ENCODE results near the gene COL6A2. TPM values are rescaled to one million over a fixed set of nuclear protein-coding genes. Genes with fewer than 3 reads are reported as not detected.
"Not testable (repeated sequence)": the region's sequence is repeated elsewhere in the genome, so short reads cannot be mapped to it uniquely, and the experiment has no call there.

COL6A2 gene
- polyA plus RNA-seq, 2 donors: 120 to 161 TPM

DNA sequence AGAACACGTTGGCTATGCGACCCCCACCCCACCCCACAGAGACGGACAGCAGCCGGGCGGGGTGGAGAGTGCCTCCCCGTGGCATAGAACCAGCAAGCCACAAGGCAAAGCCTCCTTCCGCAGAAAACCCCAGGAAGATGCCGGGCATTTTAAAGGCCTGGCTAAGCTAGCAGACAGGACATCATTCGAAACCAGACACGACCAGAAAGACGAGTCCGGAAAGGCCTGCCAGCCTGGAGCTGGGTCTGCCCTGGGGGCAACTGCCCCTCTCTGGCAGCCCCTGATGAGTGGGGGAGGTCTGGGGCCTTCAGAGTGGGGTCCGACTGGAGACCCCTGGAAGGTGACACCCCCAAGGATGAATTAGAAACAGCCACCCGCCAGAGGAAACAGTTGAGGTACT is 48.9 kb downstream of the COL6A2 start:
- 62 to 63% methylated on average over 14 of the region's 14 CpGs for WGBS, 2 donors
- Histone ChIP-seq H3K36me3 (ENCODE audit: control insufficient read depth in 2 of 2, insufficient read depth in 2 of 2, low read length in 1 of 2) (no peaks in the 10 kb centered on the region), H3K4me1 (ENCODE audit: control insufficient read depth in 2 of 2, insufficient read depth in 2 of 2, low read length in 1 of 2) (no peaks in the 10 kb centered on the region), H3K4me3 (ENCODE audit: low read depth in 1 of 2, low read length in 2 of 2) (no peak overlapping the region), H3K9me3 (ENCODE audit: control insufficient read depth in 2 of 2, insufficient read depth in 1 of 2, low read depth in 1 of 2, low read length in 1 of 2) (no peaks in the 10 kb centered on the region), H3K27ac (ENCODE audit: low read depth in 2 of 2, low read length in 1 of 2) (no peak overlapping the region), H3K27me3 (ENCODE audit: control insufficient read depth in 1 of 2, insufficient read depth in 2 of 2, low read length in 2 of 2) (no peaks in the 10 kb centered on the region)

- not testable (repeated sequence) for H3K36me3 ChIP-seq (ENCODE audit: control insufficient read depth in 2 of 2, insufficient read depth in 2 of 2, low read length in 1 of 2); H3K27ac ChIP-seq (ENCODE audit: low read depth in 2 of 2, low read length in 1 of 2); H3K4me3 ChIP-seq (ENCODE audit: low read depth in 1 of 2, low read length in 2 of 2); H3K9me3 ChIP-seq (ENCODE audit: control insufficient read depth in 2 of 2, insufficient read depth in 1 of 2, low read depth in 1 of 2, low read length in 1 of 2); H3K27me3 ChIP-seq (ENCODE audit: control insufficient read depth in 1 of 2, insufficient read depth in 2 of 2, low read length in 2 of 2); H3K4me1 ChIP-seq (ENCODE audit: control insufficient read depth in 2 of 2, insufficient read depth in 2 of 2, low read length in 1 of 2)
- WGBS, 2 donors: 68 to 75% methylated on average over 12 of the region's 12 CpGs
These were observed 49.5 kb downstream of the COL6A2 start for GRCh38 chr21:46147429-46147828.

GRCh38 chr21:46148106-46148505 is 50.2 kb downstream of the COL6A2 start:
- WGBS, 2 donors: 68 to 74% methylated on average over 11 of the region's 11 CpGs
- Histone ChIP-seq H3K4me3 (ENCODE audit: low read depth in 1 of 2, low read length in 2 of 2) (no peak overlapping the region), H3K27me3 (ENCODE audit: control insufficient read depth in 1 of 2, insufficient read depth in 2 of 2, low read length in 2 of 2) (no peaks in the 10 kb centered on the region), H3K36me3 (ENCODE audit: control insufficient read depth in 2 of 2, insufficient read depth in 2 of 2, low read length in 1 of 2) (no peaks in the 10 kb centered on the region), H3K4me1 (ENCODE audit: control insufficient read depth in 2 of 2, insufficient read depth in 2 of 2, low read length in 1 of 2) (no peaks in the 10 kb centered on the region), H3K9me3 (ENCODE audit: control insufficient read depth in 2 of 2, insufficient read depth in 1 of 2, low read depth in 1 of 2, low read length in 1 of 2) (no peaks in the 10 kb centered on the region), H3K27ac (ENCODE audit: low read depth in 2 of 2, low read length in 1 of 2) (no peak overlapping the region)

- H3K9me3 ChIP-seq (ENCODE audit: control insufficient read depth in 2 of 2, insufficient read depth in 1 of 2, low read depth in 1 of 2, low read length in 1 of 2): no peaks in the 10 kb centered on the region
- H3K27ac ChIP-seq (ENCODE audit: low read depth in 2 of 2, low read length in 1 of 2): no peak overlapping the region
- H3K4me1 ChIP-seq (ENCODE audit: control insufficient read depth in 2 of 2, insufficient read depth in 2 of 2, low read length in 1 of 2): peaks cover 0 to 4% of the 10 kb centered on the region in 2 donors
- no peak overlapping the region for H3K4me3 ChIP-seq (ENCODE audit: low read depth in 1 of 2, low read length in 2 of 2)
- WGBS, 2 donors: 83 to 84% methylated on average over 22 of the region's 22 CpGs
- H3K27me3 ChIP-seq (ENCODE audit: control insufficient read depth in 1 of 2, insufficient read depth in 2 of 2, low read length in 2 of 2): no peaks in the 10 kb centered on the region
- H3K36me3 ChIP-seq (ENCODE audit: control insufficient read depth in 2 of 2, insufficient read depth in 2 of 2, low read length in 1 of 2): no peaks in the 10 kb centered on the region
These were observed 51.4 kb downstream of the COL6A2 start for GRCh38 chr21:46149205-46149901.

DNA sequence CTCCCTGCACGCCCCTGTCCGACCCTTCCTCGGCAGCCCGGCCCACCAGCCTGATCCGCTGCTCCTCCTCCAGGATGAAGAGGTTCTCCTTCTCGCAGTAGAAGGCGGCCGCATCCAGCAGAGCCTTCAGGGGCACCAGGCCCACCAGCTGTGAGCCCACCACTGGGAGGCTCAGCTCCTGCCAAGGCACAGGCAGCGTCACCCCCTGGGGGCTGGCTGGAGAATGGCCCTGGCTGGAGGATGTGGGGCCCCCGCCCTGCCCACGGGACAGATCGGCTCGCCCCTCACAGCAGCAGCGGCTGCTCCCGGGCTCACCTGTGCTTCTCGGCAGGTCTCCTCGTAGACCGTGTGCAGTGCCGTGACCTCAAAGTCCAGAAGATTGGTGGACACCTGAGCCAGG is 52.2 kb downstream of the COL6A2 start:
- H3K27me3 ChIP-seq (ENCODE audit: control insufficient read depth in 1 of 2, insufficient read depth in 2 of 2, low read length in 2 of 2): no peaks in the 10 kb centered on the region
- H3K9me3 ChIP-seq (ENCODE audit: control insufficient read depth in 2 of 2, insufficient read depth in 1 of 2, low read depth in 1 of 2, low read length in 1 of 2): no peaks in the 10 kb centered on the region
- H3K4me1 ChIP-seq (ENCODE audit: control insufficient read depth in 2 of 2, insufficient read depth in 2 of 2, low read length in 1 of 2): peaks cover 0 to 4% of the 10 kb centered on the region in 2 donors
- no peak overlapping the region for H3K27ac ChIP-seq (ENCODE audit: low read depth in 2 of 2, low read length in 1 of 2)
- no peak overlapping the region for H3K4me3 ChIP-seq (ENCODE audit: low read depth in 1 of 2, low read length in 2 of 2)
- H3K36me3 ChIP-seq (ENCODE audit: control insufficient read depth in 2 of 2, insufficient read depth in 2 of 2, low read length in 1 of 2): no peaks in the 10 kb centered on the region
- 70 to 72% methylated on average over 18 to 19 of the region's 19 CpGs for WGBS, 2 donors

- Histone ChIP-seq H3K27me3 (ENCODE audit: control insufficient read depth in 1 of 2, insufficient read depth in 2 of 2, low read length in 2 of 2) (no peaks in the 10 kb centered on the region), H3K9me3 (ENCODE audit: control insufficient read depth in 2 of 2, insufficient read depth in 1 of 2, low read depth in 1 of 2, low read length in 1 of 2) (no peaks in the 10 kb centered on the region), H3K4me1 (ENCODE audit: control insufficient read depth in 2 of 2, insufficient read depth in 2 of 2, low read length in 1 of 2) (peaks cover 0 to 4% of the 10 kb centered on the region in 2 donors), H3K4me3 (ENCODE audit: low read depth in 1 of 2, low read length in 2 of 2) (no peak overlapping the region), H3K36me3 (ENCODE audit: control insufficient read depth in 2 of 2, insufficient read depth in 2 of 2, low read length in 1 of 2) (no peaks in the 10 kb centered on the region), H3K27ac (ENCODE audit: low read depth in 2 of 2, low read length in 1 of 2) (no peak overlapping the region)
- 80 to 85% methylated on average over 24 of the region's 24 CpGs for WGBS, 2 donors
These were observed 52.7 kb downstream of the COL6A2 start for GRCh38 chr21:46150491-46151121.

DNA sequence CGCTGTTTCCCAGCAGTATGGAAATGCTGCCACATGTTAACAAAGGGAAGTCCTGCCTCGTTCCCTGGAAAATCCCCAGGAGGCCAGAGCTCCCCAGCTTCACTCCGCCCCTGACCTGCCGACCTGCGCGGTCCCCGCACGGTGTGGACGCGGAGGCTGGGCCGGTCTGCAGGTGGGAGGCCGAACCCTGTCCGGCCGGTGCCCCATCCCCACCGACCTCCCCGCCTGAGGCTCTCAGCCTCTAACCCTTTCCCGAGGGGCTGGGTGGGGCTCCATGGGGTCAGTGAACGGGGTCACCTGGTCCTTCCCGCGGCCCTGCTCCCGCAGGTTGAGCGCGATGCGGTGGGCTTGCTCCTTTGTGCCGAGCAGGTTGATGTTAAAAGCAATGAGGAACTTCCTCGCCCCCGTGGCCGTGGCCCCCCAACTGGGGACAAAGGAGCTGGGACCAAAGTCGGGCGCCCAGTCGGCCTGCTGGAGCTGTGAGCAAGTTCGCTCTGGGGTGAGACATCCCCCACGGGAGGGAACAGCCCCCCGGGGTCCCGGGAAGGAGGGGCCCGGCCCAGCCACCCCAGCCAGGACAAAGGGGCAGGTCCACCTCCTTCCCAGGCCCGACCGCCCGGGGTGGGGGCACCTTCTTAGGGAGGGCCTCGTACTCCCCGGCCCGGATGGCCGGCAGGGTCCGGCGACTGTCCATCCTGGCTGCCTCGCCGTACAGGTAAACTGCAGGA is 53.5 kb downstream of the COL6A2 start:
- WGBS, 2 donors: 84 to 86% methylated on average over 47 of the region's 47 CpGs
- no peak overlapping the region for H3K27ac ChIP-seq (ENCODE audit: low read depth in 2 of 2, low read length in 1 of 2)
- H3K4me1 ChIP-seq (ENCODE audit: control insufficient read depth in 2 of 2, insufficient read depth in 2 of 2, low read length in 1 of 2): peaks cover 0 to 4% of the 10 kb centered on the region in 2 donors
- H3K4me3 ChIP-seq (ENCODE audit: low read depth in 1 of 2, low read length in 2 of 2): no peak overlapping the region
- no peaks in the 10 kb centered on the region for H3K9me3 ChIP-seq (ENCODE audit: control insufficient read depth in 2 of 2, insufficient read depth in 1 of 2, low read depth in 1 of 2, low read length in 1 of 2)
- H3K36me3 ChIP-seq (ENCODE audit: control insufficient read depth in 2 of 2, insufficient read depth in 2 of 2, low read length in 1 of 2): no peaks in the 10 kb centered on the region
- H3K27me3 ChIP-seq (ENCODE audit: control insufficient read depth in 1 of 2, insufficient read depth in 2 of 2, low read length in 2 of 2): no peaks in the 10 kb centered on the region

- H3K27ac ChIP-seq (ENCODE audit: low read depth in 2 of 2, low read length in 1 of 2): no peak overlapping the region
- 79 to 85% methylated on average over 41 to 45 of the region's 45 CpGs for WGBS, 2 donors
- H3K27me3 ChIP-seq (ENCODE audit: control insufficient read depth in 1 of 2, insufficient read depth in 2 of 2, low read length in 2 of 2): no peaks in the 10 kb centered on the region
- H3K4me3 ChIP-seq (ENCODE audit: low read depth in 1 of 2, low read length in 2 of 2): no peak overlapping the region
- no peaks in the 10 kb centered on the region for H3K36me3 ChIP-seq (ENCODE audit: control insufficient read depth in 2 of 2, insufficient read depth in 2 of 2, low read length in 1 of 2)
- H3K4me1 ChIP-seq (ENCODE audit: control insufficient read depth in 2 of 2, insufficient read depth in 2 of 2, low read length in 1 of 2): peaks cover 0 to 4% of the 10 kb centered on the region in 2 donors
- no peaks in the 10 kb centered on the region for H3K9me3 ChIP-seq (ENCODE audit: control insufficient read depth in 2 of 2, insufficient read depth in 1 of 2, low read depth in 1 of 2, low read length in 1 of 2)
These were observed 54.3 kb downstream of the COL6A2 start for GRCh38 chr21:46151989-46152926.

DNA sequence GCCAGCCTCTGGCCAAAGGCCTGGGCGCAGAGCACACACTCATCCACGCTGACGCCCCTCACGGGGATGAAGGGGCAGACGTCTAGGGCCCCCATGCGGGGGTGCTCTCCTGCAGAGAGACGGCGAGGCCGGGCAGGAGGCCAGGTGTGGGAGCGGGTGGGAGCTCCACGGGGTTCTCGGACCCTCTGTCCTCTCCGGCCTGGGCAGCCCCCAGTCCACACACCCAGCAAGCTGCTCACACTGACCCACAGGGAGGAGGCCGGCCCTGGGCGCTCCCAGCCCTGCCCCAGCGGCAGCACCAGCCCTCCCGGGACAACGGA is 55.0 kb downstream of the COL6A2 start:
- no peak overlapping the region for H3K27ac ChIP-seq (ENCODE audit: low read depth in 2 of 2, low read length in 1 of 2)
- no peaks in the 10 kb centered on the region for H3K27me3 ChIP-seq (ENCODE audit: control insufficient read depth in 1 of 2, insufficient read depth in 2 of 2, low read length in 2 of 2)
- H3K36me3 ChIP-seq (ENCODE audit: control insufficient read depth in 2 of 2, insufficient read depth in 2 of 2, low read length in 1 of 2): no peaks in the 10 kb centered on the region
- H3K9me3 ChIP-seq (ENCODE audit: control insufficient read depth in 2 of 2, insufficient read depth in 1 of 2, low read depth in 1 of 2, low read length in 1 of 2): no peaks in the 10 kb centered on the region
- 23 to 26% methylated on average over 11 to 18 of the region's 18 CpGs for WGBS, 2 donors
- no peak overlapping the region for H3K4me3 ChIP-seq (ENCODE audit: low read depth in 1 of 2, low read length in 2 of 2)
- peaks cover 0 to 4% of the 10 kb centered on the region in 2 donors for H3K4me1 ChIP-seq (ENCODE audit: control insufficient read depth in 2 of 2, insufficient read depth in 2 of 2, low read length in 1 of 2)
